Neutrophil (primary cell): Measurements from ENCODE around the gene STUB1.

Experiments
- H3K27ac ChIP-seq: fragments of 200-600 bp; sonication (generic); 2 replicates; pipeline ENCODE4 v1.5.1; 2016; ENCODE audit warnings: mild to moderate bottlenecking, moderate library complexity
- H3K27me3 ChIP-seq: fragments of 200-600 bp; sonication (generic); 2 replicates; pipeline ENCODE4 v1.6.0; 2016; ENCODE audit warnings: mild to moderate bottlenecking
- H3K36me3 ChIP-seq: fragments of 200-600 bp; sonication (generic); 2 replicates; pipeline ENCODE4 v1.5.1; 2017
- H3K4me1 ChIP-seq, 2 experiments: fragments of 200-600 bp in 1 of 2; sonication (generic) in 1 of 2; 1 replicate in 1 of 2; 2 replicates in 1 of 2; pipeline versions ENCODE4 v1.5.1 to v1.6.1; 2013 to 2016; ENCODE audit warnings: low read depth in 1 of 2, low read length in 1 of 2, mild to moderate bottlenecking in 1 of 2, moderate library complexity in 1 of 2; ENCODE audit not compliant: control insufficient read depth in 1 of 2, insufficient read depth in 1 of 2
- H3K4me3 ChIP-seq, 2 experiments: fragments of 200-600 bp in 1 of 2; sonication (generic) in 1 of 2; 1 replicate in 1 of 2; 2 replicates in 1 of 2; pipeline ENCODE4 v1.5.1; 2013 to 2016; ENCODE audit warnings: low read depth in 1 of 2, low read length in 1 of 2, mild to moderate bottlenecking in 1 of 2, moderate library complexity in 1 of 2
- H3K9me3 ChIP-seq: fragments of 200-600 bp; sonication (generic); 2 replicates; pipeline ENCODE4 v1.5.1; 2016
- TF ChIP-seq, protein P1 (sequence below): fragments of 200-600 bp; sonication (generic); IDR thresholded peaks from 2 replicates; pipeline ENCODE4 v1.5.1; 2016; ENCODE audit warnings: antibody characterized with exemption

The STUB1 gene

GRCh38 chr16:727291-727977 lies 47.2 kb downstream of the STUB1 start:
- H3K4me1 ChIP-seq, result peaks cover 8 to 25% of the 10 kb centered on the region in 2 experiments
- H3K9me3 ChIP-seq, result no peaks in the 10 kb centered on the region
- peaks cover 26% of the 10 kb centered on the region for H3K36me3 ChIP-seq
- TF ChIP-seq, protein P1, sequence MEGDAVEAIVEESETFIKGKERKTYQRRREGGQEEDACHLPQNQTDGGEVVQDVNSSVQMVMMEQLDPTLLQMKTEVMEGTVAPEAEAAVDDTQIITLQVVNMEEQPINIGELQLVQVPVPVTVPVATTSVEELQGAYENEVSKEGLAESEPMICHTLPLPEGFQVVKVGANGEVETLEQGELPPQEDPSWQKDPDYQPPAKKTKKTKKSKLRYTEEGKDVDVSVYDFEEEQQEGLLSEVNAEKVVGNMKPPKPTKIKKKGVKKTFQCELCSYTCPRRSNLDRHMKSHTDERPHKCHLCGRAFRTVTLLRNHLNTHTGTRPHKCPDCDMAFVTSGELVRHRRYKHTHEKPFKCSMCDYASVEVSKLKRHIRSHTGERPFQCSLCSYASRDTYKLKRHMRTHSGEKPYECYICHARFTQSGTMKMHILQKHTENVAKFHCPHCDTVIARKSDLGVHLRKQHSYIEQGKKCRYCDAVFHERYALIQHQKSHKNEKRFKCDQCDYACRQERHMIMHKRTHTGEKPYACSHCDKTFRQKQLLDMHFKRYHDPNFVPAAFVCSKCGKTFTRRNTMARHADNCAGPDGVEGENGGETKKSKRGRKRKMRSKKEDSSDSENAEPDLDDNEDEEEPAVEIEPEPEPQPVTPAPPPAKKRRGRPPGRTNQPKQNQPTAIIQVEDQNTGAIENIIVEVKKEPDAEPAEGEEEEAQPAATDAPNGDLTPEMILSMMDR, result no peak
- no peak overlapping the region for H3K27ac ChIP-seq
- H3K27me3 ChIP-seq, result peaks cover 61% of the 10 kb centered on the region
- H3K4me3 ChIP-seq, result peak overlapping the region; percentile 35 to 53

DNA sequence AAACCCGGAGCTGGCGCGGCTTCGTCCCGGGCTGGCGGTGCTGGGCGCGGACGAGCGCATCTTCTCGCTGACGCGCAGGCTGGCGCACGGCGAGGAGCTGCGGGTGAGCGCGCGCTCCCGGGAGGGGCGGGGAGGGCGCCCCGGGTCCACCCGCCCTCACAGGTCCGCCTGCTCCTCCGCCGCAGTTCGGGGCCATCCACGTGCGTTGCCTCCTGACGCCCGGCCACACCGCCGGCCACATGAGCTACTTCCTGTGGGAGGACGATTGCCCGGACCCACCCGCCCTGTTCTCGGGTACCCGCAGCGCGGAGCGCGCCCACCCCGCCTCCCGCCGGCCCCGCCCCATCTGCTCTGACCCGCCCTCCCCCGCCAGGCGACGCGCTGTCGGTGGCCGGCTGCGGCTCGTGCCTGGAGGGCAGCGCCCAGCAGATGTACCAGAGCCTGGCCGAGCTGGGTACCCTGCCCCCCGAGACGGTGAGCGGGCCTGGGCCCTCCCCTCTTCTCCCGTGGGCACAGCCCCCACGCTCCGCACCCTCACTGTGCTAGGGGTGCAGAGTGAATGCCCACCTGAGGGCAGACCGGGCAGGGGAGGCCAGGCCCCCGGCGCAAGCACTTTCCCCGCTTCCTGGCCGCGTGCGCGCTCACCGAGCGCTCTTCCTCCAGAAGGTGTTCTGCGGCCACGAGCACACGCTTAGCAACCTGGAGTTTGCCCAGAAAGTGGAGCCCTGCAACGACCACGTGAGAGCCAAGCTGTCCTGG lies 48.1 kb downstream of the STUB1 start:
- TF ChIP-seq, protein P1, result no peak
- Histone ChIP-seq H3K4me3 (peak overlapping the region in 1 of 2 experiments; percentile 53), H3K9me3 (no peaks in the 10 kb centered on the region), H3K4me1 (peaks cover 8 to 25% of the 10 kb centered on the region in 2 experiments), H3K27ac (no peak overlapping the region), H3K36me3 (peaks cover 34% of the 10 kb centered on the region), H3K27me3 (peaks cover 61% of the 10 kb centered on the region)

DNA sequence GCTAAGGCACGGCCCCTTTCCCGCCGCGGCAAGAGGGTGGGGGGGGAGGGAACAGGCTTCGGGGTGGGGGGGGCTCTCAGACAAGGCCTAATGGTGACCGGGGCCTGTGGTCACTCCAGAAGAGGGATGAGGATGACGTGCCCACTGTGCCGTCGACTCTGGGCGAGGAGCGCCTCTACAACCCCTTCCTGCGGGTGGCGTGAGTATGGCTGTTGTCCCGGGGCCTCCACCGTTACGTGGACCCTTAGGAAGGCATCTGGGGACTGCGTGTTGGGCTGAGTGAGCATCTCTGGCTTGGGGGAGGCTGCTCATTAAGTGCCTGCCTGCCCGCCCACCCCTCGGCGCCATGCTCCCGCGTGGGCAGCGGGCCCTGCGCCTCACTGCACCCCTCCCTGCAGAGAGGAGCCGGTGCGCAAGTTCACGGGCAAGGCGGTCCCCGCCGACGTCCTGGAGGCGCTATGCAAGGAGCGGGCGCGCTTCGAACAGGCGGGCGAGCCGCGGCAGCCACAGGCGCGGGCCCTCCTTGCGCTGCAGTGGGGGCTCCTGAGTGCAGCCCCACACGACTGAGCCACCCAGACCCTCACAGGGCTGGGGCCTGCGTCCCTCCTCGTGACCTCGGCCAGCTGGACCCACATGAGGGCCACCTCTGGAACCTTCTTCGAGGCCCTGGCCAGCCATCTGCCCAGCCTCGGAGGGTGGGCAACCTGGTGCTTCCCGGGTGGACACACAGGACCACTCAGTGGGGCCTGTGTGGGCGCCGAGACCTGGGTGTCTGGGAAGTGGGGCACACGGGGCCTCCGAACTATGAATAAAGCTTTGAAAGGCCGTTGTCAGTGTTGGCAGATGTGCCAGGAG lies 48.9 kb downstream of the STUB1 start:
- no peak overlapping the region for H3K27ac ChIP-seq
- H3K4me3 ChIP-seq, result no peak overlapping the region
- TF ChIP-seq, protein P1, result no peak
- peaks cover 8 to 25% of the 10 kb centered on the region in 2 experiments for H3K4me1 ChIP-seq
- no peaks in the 10 kb centered on the region for H3K9me3 ChIP-seq
- H3K36me3 ChIP-seq, result peaks cover 42% of the 10 kb centered on the region
- peaks cover 58% of the 10 kb centered on the region for H3K27me3 ChIP-seq

GRCh38 chr16:729768-730665 lies 49.8 kb downstream of the STUB1 start:
- Histone ChIP-seq H3K9me3 (no peaks in the 10 kb centered on the region), H3K4me1 (peaks cover 8 to 25% of the 10 kb centered on the region in 2 experiments), H3K36me3 (peaks cover 51% of the 10 kb centered on the region), H3K27me3 (peaks cover 49% of the 10 kb centered on the region), H3K27ac (no peak overlapping the region), H3K4me3 (no peak overlapping the region)
- TF ChIP-seq, protein P1, result no peak
